SK-N-SH (cell line): ENCODE measurements around the gene LETM1. TPM values are rescaled to one million over a fixed set of nuclear protein-coding genes. Genes with fewer than 3 reads are reported as not detected.
"Not testable (repeated sequence)": the region's sequence is repeated elsewhere in the genome, so short reads cannot be mapped to it uniquely, and the experiment has no call there.

ENCODE experiments used
- CTCF ChIA-PET: fragments of 300-600, 350-600 bp; formaldehyde crosslinking; extraction: SDS; loops from one replicate; lab custom pipeline; 2021; lab: Yijun Ruan, JAX
- POLR2A ChIA-PET: fragments of 350-600 bp; sonication (Branson Sonifier 250); formaldehyde crosslinking; extraction: SDS; loops from one replicate; lab custom pipeline; 2020; ENCODE audit warnings: antibody characterized with exemption, inconsistent platforms; lab: Yijun Ruan, JAX
- DNase-seq: peaks from one replicate; pipeline ENCODE4 v3.0.0; 2012
- H2AFZ ChIP-seq: fragments of 200-600 bp; sonication (generic); 2 replicates; pipeline ENCODE4 v1.8.1; 2016; ENCODE audit warnings: antibody characterized with exemption, mild to moderate bottlenecking, low read depth
- H3F3A ChIP-seq: fragments of 200-600 bp; sonication (generic); replicated peaks from 2 replicates; pipeline ENCODE3; 2016; ENCODE audit warnings: antibody characterized with exemption, mild to moderate bottlenecking; ENCODE audit not compliant: insufficient read depth
- H3K27ac ChIP-seq, 2 experiments: fragments of 200-500 bp in 1 of 2; fragments of 200-600 bp in 1 of 2; sonication (Bioruptor generic) in 1 of 2; sonication (generic), shearing (Covaris generic) in 1 of 2; 2 replicates each; pipeline versions ENCODE4 v1.5.1 to v1.6.1; 2014 to 2016; ENCODE audit warnings: low read depth in 2 of 2, inconsistent platforms in 1 of 2, low read length in 1 of 2, mild to moderate bottlenecking in 1 of 2, mixed read lengths in 1 of 2
- H3K27me3 ChIP-seq: fragments of 200-600 bp; sonication (generic), shearing (Covaris generic); 2 replicates; pipeline ENCODE4 v1.6.1; 2016; ENCODE audit warnings: mixed run types; ENCODE audit not compliant: insufficient read depth
- H3K36me3 ChIP-seq, 2 experiments: fragments of 200-500 bp in 1 of 2; fragments of 200-600 bp in 1 of 2; sonication (Bioruptor generic) in 1 of 2; sonication (generic) in 1 of 2; replicated peaks in 1 of 2; 2 replicates each; pipeline versions ENCODE3 to v1.5.1; 2014 to 2016; ENCODE audit warnings: low read length in 1 of 2, mild to moderate bottlenecking in 1 of 2; ENCODE audit not compliant: insufficient read depth in 2 of 2, control insufficient read depth in 1 of 2
- H3K4me1 ChIP-seq, 2 experiments: fragments of 200-500 bp in 1 of 2; fragments of 200-600 bp in 1 of 2; sonication (Bioruptor generic) in 1 of 2; sonication (generic), shearing (Covaris generic) in 1 of 2; 2 replicates each; pipeline versions ENCODE4 v1.5.1 to v1.6.1; 2014 to 2016; ENCODE audit warnings: low read depth in 1 of 2, low read length in 1 of 2, mixed run types in 1 of 2; ENCODE audit not compliant: insufficient read depth in 2 of 2, control insufficient read depth in 1 of 2
- H3K4me2 ChIP-seq: fragments of 200-600 bp; sonication (generic), shearing (Covaris generic); 2 replicates; pipeline ENCODE4 v1.6.1; 2017; ENCODE audit warnings: mixed run types
- H3K4me3 ChIP-seq, 2 experiments: fragments of 200-500 bp in 1 of 2; fragments of 200-600 bp in 1 of 2; sonication (Bioruptor generic) in 1 of 2; sonication (generic), shearing (Covaris generic) in 1 of 2; 2 replicates each; pipeline versions ENCODE4 v1.5.1 to v1.8.1; 2014 to 2016; ENCODE audit warnings: low read depth in 2 of 2, inconsistent platforms in 1 of 2, low read length in 1 of 2, mild to moderate bottlenecking in 1 of 2, mixed read lengths in 1 of 2, moderate library complexity in 1 of 2
- H3K79me2 ChIP-seq: fragments of 200-600 bp; sonication (generic); 2 replicates; pipeline ENCODE4 v1.8.1; 2017; ENCODE audit warnings: mild to moderate bottlenecking; ENCODE audit not compliant: insufficient read depth
- H3K9ac ChIP-seq: fragments of 200-600 bp; sonication (generic); 2 replicates; pipeline ENCODE4 v1.6.1; 2017; ENCODE audit warnings: mixed run types
- H3K9me2 ChIP-seq: fragments of 200-600 bp; sonication (generic); 2 replicates; pipeline ENCODE4 v1.6.1; 2017; ENCODE audit warnings: mixed run types
- H3K9me3 ChIP-seq: fragments of 200-600 bp; sonication (generic); 2 replicates; pipeline ENCODE4 v1.6.1; 2017; ENCODE audit warnings: mixed run types, mild to moderate bottlenecking, moderate library complexity
- H4K20me1 ChIP-seq: fragments of 200-600 bp; sonication (generic); 2 replicates; pipeline ENCODE4 v1.6.1; 2017; ENCODE audit warnings: mild to moderate bottlenecking, mixed run types; ENCODE audit not compliant: insufficient read depth
- GABPA ChIP-seq: IDR thresholded peaks from 2 replicates; pipeline ENCODE4 v1.4.0; 2012; ENCODE audit warnings: low read depth, mild to moderate bottlenecking
- GATA2 ChIP-seq: sonication (generic); formaldehyde crosslinking; IDR thresholded peaks from 2 replicates; pipeline ENCODE4 v1.5.0; 2020; ENCODE audit warnings: mild to moderate bottlenecking, missing genetic modification reagents
- JUND ChIP-seq: IDR thresholded peaks from 2 replicates; pipeline ENCODE4 v1.4.0; 2012
- NFIC ChIP-seq: IDR thresholded peaks from 2 replicates; pipeline ENCODE4 v1.4.0; 2012; ENCODE audit warnings: borderline replicate concordance
- RFX5 ChIP-seq: IDR thresholded peaks from 2 replicates; pipeline ENCODE4 v1.6.1; 2012; ENCODE audit warnings: mild to moderate bottlenecking, improper control_type of control experiment, low read length
- TAF1 ChIP-seq: IDR thresholded peaks from 2 replicates; pipeline ENCODE4 v1.6.1; 2012; ENCODE audit warnings: low read depth, mild to moderate bottlenecking, low read length, moderate library complexity, borderline replicate concordance
- WGBS: methylation state at CpG from one replicate; pipeline ENCODE4 v1.1.6; 2017; ENCODE audit warnings: low lambda C conversion rate; 5-methylcytosine and 5-hydroxymethylcytosine counted together
- polyA plus RNA-seq, 3 experiments: library from polyadenylated mRNA; depleted of rRNA; stranded (reverse); fragments of >200 nt; gene quantifications; 2 replicates each; pipeline ENCODE4 v1.2.3, GENCODE V29; 2012
- TF ChIP-seq, protein P1 (sequence below): IDR thresholded peaks from 2 replicates; pipeline ENCODE4 v1.4.0; 2012; ENCODE audit warnings: low read depth
- TF ChIP-seq, protein P2 (sequence below): IDR thresholded peaks from 2 replicates; pipeline ENCODE4 v1.4.0; 2012; ENCODE audit warnings: low read depth, borderline replicate concordance
- TF ChIP-seq, protein P3 (sequence below): fragments of 150-350 bp; IDR thresholded peaks from 2 replicates; pipeline ENCODE4 v1.6.1; 2016; ENCODE audit warnings: mild to moderate bottlenecking, low read depth, low read length

Gene LETM1
- polyA plus RNA-seq, 1 of the 3 experiments (the other 2 are of a cell fraction), result 25.8 TPM

DNA sequence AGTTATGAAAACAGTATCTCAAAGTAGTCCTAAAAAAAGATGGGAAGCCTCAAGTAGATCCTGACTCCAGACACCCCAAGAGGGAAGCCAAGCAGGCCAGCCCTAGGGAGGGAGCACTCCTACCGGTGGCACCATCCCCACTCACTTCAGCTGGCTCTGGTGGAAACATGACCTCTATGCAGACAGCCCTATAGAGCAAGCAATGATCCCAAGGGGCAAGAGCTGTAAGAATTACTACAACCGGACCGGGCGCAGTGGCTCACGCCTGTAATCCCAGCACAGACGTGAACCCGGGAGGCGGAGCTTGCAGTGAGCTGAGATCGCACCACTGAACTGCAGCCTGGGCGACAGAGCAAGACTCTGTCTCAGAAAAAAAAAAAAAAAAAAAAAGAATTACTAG is 5.7 kb downstream of the LETM1 start:
- no peaks in the 10 kb centered on the region for H3K27me3 ChIP-seq
- WGBS, result 98% methylated on average over 9 of the region's 10 CpGs
- CTCF ChIA-PET, result interaction anchor here (1.4 to 2.2 kb wide), 2 partner anchors 49 to 105 kb away, joined by 3 to 13 read pairs; no protein-coding TSS in a partner anchor

DNA sequence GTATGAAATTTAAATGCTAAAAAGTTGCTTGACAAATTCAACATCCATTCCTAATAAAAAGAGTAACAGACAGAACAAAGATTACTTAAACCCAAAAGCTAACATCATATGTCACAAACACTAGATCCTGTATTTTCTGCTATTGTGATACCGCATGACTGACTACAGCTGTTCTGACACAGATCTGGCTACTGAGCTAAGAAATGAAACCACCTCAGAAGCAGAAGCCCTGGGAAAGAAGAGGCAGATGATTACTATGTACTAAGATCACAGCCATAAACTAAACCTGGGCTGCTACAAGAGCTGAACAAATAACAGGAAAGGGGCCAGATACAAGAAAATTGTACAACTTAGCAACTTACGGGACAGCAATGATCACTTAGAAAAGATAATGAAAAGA is 9.4 kb downstream of the LETM1 start:
- H3K4me1 ChIP-seq, result no peaks in the 10 kb centered on the region; a peak in 1 of 4 replicates
- H3K9ac ChIP-seq, result no peak overlapping the region
- peaks cover 75% of the 10 kb centered on the region for H3K79me2 ChIP-seq
- no peak overlapping the region for H2AFZ ChIP-seq
- H3K4me2 ChIP-seq, result no peak overlapping the region
- H3F3A ChIP-seq, result peaks cover 5% of the 10 kb centered on the region
- H4K20me1 ChIP-seq, result peaks cover 33% of the 10 kb centered on the region
- H3K27ac ChIP-seq, result no peak overlapping the region
- no peaks in the 10 kb centered on the region for H3K9me2 ChIP-seq
- ChIA-PET POLR2A (interaction anchor here (0.6 kb wide), 1 partner anchor 462 kb away, joined by 3 read pairs; no protein-coding TSS in a partner anchor), CTCF (interaction anchor here (0.9 to 2.3 kb wide), 4 partner anchors 37 to 98 kb away, joined by 4 to 11 read pairs (median 5); no protein-coding TSS in a partner anchor)
- H3K27me3 ChIP-seq, result no peaks in the 10 kb centered on the region
- no peak overlapping the region for H3K4me3 ChIP-seq
- peaks cover 5 to 16% of the 10 kb centered on the region in 2 experiments for H3K36me3 ChIP-seq
- H3K9me3 ChIP-seq, result no peaks in the 10 kb centered on the region
- no peak for DNase-seq
- TF ChIP-seq RFX5 (no peak), JUND (no peak)
- TF ChIP-seq, protein P1, sequence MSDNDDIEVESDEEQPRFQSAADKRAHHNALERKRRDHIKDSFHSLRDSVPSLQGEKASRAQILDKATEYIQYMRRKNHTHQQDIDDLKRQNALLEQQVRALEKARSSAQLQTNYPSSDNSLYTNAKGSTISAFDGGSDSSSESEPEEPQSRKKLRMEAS, result no peak
- TF ChIP-seq, protein P2, sequence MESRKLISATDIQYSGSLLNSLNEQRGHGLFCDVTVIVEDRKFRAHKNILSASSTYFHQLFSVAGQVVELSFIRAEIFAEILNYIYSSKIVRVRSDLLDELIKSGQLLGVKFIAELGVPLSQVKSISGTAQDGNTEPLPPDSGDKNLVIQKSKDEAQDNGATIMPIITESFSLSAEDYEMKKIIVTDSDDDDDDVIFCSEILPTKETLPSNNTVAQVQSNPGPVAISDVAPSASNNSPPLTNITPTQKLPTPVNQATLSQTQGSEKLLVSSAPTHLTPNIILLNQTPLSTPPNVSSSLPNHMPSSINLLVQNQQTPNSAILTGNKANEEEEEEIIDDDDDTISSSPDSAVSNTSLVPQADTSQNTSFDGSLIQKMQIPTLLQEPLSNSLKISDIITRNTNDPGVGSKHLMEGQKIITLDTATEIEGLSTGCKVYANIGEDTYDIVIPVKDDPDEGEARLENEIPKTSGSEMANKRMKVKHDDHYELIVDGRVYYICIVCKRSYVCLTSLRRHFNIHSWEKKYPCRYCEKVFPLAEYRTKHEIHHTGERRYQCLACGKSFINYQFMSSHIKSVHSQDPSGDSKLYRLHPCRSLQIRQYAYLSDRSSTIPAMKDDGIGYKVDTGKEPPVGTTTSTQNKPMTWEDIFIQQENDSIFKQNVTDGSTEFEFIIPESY, result no peak
- WGBS, result 91% methylated on average over 2 of the region's 2 CpGs

More for the DNA sequence above, 5.7 kb downstream of the LETM1 start:
- peaks cover 2 to 20% of the 10 kb centered on the region in 2 experiments for H3K36me3 ChIP-seq
- peaks cover 48% of the 10 kb centered on the region for H4K20me1 ChIP-seq
- no peak for DNase-seq
- no peak overlapping the region for H2AFZ ChIP-seq
- peaks cover 12% of the 10 kb centered on the region for H3F3A ChIP-seq
- no peak overlapping the region for H3K9ac ChIP-seq
- H3K9me2 ChIP-seq, result no peaks in the 10 kb centered on the region
- H3K4me1 ChIP-seq, result no peaks in the 10 kb centered on the region; a peak in 1 of 4 replicates
- H3K9me3 ChIP-seq, result no peaks in the 10 kb centered on the region
- TF ChIP-seq GATA2 (CRISPR knock-in tag) (no peak), GABPA (no peak), NFIC (no peak), TAF1 (no peak)
- TF ChIP-seq, protein P3, sequence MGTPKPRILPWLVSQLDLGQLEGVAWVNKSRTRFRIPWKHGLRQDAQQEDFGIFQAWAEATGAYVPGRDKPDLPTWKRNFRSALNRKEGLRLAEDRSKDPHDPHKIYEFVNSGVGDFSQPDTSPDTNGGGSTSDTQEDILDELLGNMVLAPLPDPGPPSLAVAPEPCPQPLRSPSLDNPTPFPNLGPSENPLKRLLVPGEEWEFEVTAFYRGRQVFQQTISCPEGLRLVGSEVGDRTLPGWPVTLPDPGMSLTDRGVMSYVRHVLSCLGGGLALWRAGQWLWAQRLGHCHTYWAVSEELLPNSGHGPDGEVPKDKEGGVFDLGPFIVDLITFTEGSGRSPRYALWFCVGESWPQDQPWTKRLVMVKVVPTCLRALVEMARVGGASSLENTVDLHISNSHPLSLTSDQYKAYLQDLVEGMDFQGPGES, result no peak
- TF ChIP-seq, protein P2, result no peak
- H3K4me3 ChIP-seq, result no peak overlapping the region
- POLR2A ChIA-PET, result no interaction called here
- peaks cover 88% of the 10 kb centered on the region for H3K79me2 ChIP-seq
- H3K4me2 ChIP-seq, result no peak overlapping the region
- H3K27ac ChIP-seq, result no peak overlapping the region

DNA sequence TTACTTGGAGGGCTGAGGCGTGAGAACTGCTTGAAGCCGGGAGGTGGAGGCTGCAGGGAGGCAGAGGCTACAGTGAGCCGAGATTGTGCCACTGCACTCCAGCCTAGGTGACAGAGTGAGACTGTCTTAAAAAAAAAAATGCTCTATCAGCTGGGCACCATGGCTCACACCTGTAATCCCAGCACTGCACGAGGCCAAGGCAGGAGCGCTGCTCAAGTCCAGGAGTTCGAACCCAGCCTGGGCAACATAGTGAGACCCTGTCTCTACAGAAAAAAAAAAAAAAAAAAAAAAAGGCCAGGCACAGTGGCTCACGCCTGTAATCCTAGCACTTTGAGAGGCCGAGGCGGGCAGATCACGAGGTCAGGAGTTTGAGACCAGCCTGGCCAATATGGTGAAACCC is 11.3 kb downstream of the LETM1 start:
- H3K4me1 ChIP-seq, H3K4me3 ChIP-seq, DNase-seq, H3K9me3 ChIP-seq, POLR2A ChIA-PET, H3K4me2 ChIP-seq, H3K27ac ChIP-seq, H3F3A ChIP-seq, H3K9me2 ChIP-seq, H2AFZ ChIP-seq, H3K27me3 ChIP-seq, H3K9ac ChIP-seq: not testable (repeated sequence)
- peaks cover 19 to 27% of the 10 kb centered on the region in 2 experiments for H3K36me3 ChIP-seq
- CTCF ChIA-PET, result interaction anchor here (1.0 to 1.5 kb wide), 2 partner anchors 96 to 118 kb away, joined by 3 read pairs; no protein-coding TSS in a partner anchor
- 96% methylated on average over 10 of the region's 10 CpGs for WGBS
- peaks cover 17% of the 10 kb centered on the region for H4K20me1 ChIP-seq
- H3K79me2 ChIP-seq, result peaks cover 69% of the 10 kb centered on the region
